GM23338 (cell line): Measurements from ENCODE around the gene SOX12.
"Not testable (repeated sequence)": the region's sequence is repeated elsewhere in the genome, so short reads cannot be mapped to it uniquely, and the experiment has no call there.

Experiments used
- CREB1 ChIP-seq: fragments of 250-450 bp; sonication (Bioruptor Pico); IDR thresholded peaks from 2 replicates; pipeline ENCODE4 v1.5.0; 2020; ENCODE audit warnings: low read depth, mild to moderate bottlenecking, moderate library complexity
- EZH2 ChIP-seq: fragments of 200-600 bp; sonication (generic); IDR thresholded peaks from one replicate; pipeline ENCODE4 v1.8.0; 2017; ENCODE audit warnings: antibody characterized with exemption, mild to moderate bottlenecking, low read depth; ENCODE audit not compliant: unreplicated experiment
- EZH2phosphoT487 ChIP-seq: fragments of 200-600 bp; sonication (generic); IDR thresholded peaks from one replicate; pipeline ENCODE4 v1.8.1; 2018; ENCODE audit warnings: antibody characterized with exemption; ENCODE audit not compliant: unreplicated experiment
- JUNB ChIP-seq: IDR thresholded peaks from one replicate; pipeline ENCODE4 v1.6.1; 2016; ENCODE audit warnings: antibody characterized with exemption; ENCODE audit not compliant: unreplicated experiment
- POLR2AphosphoS5 ChIP-seq: IDR thresholded peaks from 2 replicates; pipeline ENCODE4 v1.6.1; 2016; ENCODE audit warnings: antibody characterized with exemption, low read depth
- TF ChIP-seq, protein P1 (sequence below), 2 experiments: fragments of 200-600 bp in 1 of 2; sonication (generic) in 1 of 2; conservative IDR thresholded peaks; 2 replicates each; pipeline versions ENCODE4 v1.5.1 to v1.6.1; 2016 to 2017; ENCODE audit warnings: antibody characterized with exemption in 2 of 2, low read depth in 2 of 2, mild to moderate bottlenecking in 2 of 2, moderate library complexity in 1 of 2
- TF ChIP-seq, protein P2 (sequence below): IDR thresholded peaks from one replicate; pipeline ENCODE4 v1.6.1; 2018; ENCODE audit warnings: antibody characterized with exemption; ENCODE audit not compliant: unreplicated experiment

DNA sequence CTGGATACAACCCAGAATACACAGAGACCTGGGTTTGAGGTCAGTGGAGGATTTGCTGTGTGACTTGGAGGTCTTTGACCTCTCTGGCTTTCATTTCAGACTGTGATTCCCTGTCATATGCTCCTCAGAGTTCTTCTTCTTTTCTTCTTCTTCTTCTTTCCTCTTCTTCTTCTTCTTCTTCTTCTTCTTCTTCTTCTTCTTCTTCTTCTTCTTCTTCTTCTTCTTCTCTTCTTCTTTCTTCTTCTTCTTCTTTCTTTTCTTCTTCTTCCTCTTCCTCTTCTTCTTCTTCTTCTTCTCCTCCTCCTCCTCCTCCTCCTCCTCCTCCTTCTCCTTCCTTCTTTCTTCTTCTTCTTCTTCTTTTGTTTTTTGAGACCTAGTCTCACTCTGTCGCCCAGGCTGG is 10.7 kb downstream of the SOX12 start:
- TF ChIP-seq, protein P1, sequence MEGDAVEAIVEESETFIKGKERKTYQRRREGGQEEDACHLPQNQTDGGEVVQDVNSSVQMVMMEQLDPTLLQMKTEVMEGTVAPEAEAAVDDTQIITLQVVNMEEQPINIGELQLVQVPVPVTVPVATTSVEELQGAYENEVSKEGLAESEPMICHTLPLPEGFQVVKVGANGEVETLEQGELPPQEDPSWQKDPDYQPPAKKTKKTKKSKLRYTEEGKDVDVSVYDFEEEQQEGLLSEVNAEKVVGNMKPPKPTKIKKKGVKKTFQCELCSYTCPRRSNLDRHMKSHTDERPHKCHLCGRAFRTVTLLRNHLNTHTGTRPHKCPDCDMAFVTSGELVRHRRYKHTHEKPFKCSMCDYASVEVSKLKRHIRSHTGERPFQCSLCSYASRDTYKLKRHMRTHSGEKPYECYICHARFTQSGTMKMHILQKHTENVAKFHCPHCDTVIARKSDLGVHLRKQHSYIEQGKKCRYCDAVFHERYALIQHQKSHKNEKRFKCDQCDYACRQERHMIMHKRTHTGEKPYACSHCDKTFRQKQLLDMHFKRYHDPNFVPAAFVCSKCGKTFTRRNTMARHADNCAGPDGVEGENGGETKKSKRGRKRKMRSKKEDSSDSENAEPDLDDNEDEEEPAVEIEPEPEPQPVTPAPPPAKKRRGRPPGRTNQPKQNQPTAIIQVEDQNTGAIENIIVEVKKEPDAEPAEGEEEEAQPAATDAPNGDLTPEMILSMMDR (conservative IDR thresholded peaks at IDR 0.05; ENCODE audit: low read depth in 2 of 2), result not testable (repeated sequence)
- TF ChIP-seq EZH2phosphoT487, EZH2, JUNB, CREB1, POLR2AphosphoS5: not testable (repeated sequence)
- TF ChIP-seq, protein P2, sequence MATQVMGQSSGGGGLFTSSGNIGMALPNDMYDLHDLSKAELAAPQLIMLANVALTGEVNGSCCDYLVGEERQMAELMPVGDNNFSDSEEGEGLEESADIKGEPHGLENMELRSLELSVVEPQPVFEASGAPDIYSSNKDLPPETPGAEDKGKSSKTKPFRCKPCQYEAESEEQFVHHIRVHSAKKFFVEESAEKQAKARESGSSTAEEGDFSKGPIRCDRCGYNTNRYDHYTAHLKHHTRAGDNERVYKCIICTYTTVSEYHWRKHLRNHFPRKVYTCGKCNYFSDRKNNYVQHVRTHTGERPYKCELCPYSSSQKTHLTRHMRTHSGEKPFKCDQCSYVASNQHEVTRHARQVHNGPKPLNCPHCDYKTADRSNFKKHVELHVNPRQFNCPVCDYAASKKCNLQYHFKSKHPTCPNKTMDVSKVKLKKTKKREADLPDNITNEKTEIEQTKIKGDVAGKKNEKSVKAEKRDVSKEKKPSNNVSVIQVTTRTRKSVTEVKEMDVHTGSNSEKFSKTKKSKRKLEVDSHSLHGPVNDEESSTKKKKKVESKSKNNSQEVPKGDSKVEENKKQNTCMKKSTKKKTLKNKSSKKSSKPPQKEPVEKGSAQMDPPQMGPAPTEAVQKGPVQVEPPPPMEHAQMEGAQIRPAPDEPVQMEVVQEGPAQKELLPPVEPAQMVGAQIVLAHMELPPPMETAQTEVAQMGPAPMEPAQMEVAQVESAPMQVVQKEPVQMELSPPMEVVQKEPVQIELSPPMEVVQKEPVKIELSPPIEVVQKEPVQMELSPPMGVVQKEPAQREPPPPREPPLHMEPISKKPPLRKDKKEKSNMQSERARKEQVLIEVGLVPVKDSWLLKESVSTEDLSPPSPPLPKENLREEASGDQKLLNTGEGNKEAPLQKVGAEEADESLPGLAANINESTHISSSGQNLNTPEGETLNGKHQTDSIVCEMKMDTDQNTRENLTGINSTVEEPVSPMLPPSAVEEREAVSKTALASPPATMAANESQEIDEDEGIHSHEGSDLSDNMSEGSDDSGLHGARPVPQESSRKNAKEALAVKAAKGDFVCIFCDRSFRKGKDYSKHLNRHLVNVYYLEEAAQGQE, result not testable (repeated sequence)
